Activated CD8-positive, alpha-beta memory T cell treated with anti-CD3 and anti-CD28 coated beads for 1 hour (primary cell): Measurements from ENCODE around the gene POMT2.
"Not testable (repeated sequence)": the region's sequence is repeated elsewhere in the genome, so short reads cannot be mapped to it uniquely, and the experiment has no call there.

ENCODE experiments used
- DNase-seq, 2 donors: peaks; one replicate each; pipeline ENCODE4 v3.0.0-alpha.2; 2020; ENCODE audit warnings: low read depth in 1 of 2; ENCODE audit errors: extremely low read depth in 1 of 2

The POMT2 gene

DNA sequence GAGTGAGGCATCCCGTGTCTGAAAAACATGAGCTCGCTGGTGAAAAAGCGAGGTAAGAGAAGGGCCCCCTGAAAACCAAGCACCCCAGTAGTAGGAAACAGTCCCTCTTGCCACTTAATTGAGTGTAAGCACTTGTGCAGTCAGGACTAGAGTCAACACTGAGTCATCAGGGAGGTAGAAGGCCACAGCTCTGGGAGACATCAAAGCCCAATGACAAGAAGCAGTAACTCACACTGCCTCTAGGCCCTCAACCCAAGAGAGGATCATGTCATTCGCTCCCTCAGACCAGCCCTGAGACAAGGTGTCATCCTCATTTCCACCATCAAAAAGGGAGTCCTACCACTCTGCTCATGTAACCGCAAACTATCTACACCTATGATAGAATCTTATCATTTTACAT, 17.8 kb downstream of the POMT2 start:
- DNase-seq = no peak

DNA sequence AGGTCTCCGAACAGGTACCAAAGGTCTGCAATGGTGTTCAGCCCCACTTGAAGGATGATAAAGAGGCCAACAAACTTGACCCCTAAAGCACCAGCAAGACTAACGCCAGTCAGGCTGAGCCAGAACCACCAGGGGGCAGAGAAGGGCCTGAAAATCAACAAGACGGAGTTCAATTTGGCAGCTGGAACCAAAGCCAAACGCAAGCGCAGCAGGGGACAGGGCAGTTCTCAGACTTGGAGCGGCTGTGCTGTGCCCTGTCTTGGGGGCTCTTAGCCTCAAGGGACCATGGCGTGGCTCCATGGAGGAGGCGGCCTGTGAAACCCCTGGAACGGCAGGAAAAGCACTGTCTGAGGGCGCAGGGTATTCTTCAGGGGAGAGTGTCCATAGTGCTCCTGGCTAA, 19.6 kb downstream of the POMT2 start:
- DNase-seq = no peak

DNA sequence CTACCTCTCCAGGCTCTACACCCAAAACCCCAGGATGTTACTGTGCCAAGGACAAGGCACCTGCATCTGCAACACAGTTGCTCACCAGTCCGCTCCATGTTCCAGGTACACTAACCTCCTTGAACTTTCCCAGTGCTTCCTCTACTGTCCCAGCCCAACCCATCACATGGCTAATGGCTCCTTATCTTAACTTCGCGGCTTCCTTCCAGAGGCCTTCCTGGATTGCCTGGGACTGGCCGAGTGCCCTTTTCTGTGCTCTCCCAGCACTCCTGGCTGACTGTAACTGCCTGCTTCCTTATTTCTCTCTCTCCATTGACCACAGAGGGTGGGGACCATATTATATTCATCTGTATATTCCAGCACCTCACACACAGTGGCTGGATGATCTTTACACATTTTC, 20.9 kb downstream of the POMT2 start:
- DNase-seq = no peak

DNA sequence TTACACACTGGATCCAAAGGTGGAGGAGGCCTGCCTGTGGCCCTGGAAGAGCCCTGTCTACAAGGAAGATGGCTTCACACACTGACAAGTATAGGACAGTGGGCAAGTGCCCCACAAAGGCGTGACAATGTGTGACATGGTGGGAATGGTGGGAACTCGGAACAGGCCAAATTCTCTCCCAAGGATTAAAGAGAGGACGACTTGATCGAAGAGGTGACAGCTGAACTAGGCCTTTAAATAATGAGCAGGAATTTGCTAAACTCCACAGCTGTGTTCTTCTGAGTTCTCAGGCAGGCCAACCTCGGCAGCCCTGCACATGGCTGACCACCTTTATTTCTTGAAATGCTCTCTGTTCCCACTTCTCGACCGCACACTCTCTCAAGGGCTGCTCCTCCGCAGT, 23.8 kb downstream of the POMT2 start:
- DNase-seq = no peak

DNA sequence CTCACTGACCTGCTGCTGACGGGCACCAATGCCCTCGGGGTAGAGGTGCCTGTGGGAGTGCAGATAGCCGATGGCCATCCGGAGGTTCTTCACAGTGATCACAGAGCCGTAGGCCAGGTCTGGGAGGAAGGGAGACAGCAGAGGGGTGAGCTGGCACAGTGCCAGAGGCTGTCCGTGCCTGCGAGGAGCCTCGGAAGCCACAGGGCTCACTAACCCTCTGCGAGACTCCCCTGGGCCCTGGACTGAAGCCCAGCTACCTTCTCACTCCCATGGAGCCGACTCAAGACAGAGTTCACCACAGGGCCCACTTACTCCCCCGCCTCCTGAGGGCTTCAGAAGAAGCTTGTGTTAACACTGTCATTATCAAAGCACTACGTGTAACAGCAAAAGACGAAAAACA, 24.5 kb downstream of the POMT2 start:
- DNase-seq = no peak

DNA sequence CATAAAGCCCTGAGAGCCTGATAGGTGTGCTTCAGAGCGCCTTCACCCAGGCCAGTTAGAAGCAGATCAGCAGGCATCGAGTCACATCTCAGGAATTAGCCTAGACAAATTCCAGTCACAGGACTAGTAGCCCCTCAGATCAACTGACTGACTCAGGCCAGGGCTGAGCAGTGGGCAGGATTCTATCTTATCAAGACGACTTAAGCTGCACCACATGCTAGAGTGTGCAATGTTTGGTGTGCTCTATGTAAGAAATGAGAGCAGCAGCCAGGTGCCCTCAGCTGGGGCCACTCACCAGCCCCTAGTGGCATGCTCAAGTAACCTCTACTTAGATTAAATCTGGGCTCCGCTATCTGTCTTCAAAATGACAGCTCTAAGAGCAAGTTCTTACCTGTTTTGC, 30.0 kb downstream of the POMT2 start:
- DNase-seq = no peak

DNA sequence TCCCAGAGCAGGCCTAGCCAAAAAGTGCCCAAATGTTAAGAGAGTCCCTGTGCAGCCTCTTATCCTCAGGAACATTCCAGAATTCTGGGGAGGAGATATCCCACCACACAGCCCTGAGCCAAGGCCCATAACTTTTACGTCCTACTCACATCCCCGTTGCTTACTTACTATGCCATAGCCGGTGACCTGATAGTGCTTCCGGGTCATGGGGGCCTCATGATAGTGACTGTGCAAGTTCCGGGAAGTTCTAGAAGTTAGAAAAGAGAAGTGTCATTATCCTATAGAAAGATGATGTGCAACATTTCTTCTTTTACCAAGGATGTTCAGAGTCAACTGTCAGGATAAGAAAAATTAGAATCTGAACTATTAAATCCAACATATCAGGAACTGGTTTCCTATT, 34.1 kb downstream of the POMT2 start:
- no peak for DNase-seq

DNA sequence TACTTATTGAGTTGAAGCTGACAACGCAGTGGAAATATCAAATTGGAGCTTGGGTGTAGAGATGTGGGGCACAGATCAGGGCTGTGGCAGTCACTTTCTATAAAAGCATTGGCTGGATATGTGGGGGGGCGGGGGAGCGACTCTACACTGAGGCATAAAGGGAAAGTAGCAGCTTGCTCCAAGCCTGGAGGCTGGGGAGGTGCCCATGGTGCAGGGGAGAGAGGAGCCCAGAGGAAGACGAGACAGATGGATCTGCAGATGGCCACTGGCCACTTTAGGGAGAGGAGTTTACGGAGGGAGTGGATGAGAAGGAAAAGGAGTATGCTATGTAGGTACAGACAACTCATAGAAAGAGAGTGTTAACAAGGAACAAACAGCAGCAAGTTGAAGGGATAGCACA, 36.2 kb downstream of the POMT2 start:
- DNase-seq = no peak

DNA sequence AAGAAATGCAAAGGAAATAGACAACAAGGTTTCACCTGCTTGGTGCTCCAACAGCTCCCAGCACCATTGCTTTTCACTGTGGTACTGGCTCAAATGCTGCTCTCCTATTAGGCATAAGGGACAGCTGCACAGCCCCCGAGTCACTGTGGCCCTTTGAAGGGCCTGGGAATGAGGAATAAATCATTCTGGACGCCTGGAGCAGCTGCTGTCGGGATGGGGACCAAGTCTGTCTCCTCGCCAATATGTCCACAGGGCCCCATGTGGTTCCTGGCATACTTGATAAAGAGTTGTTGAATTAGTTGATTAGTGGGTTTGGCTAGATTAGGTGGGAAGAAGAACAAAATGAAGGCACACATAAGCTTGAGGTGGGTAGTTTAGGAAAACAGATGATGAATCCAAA, 36.6 kb downstream of the POMT2 start:
- no peak for DNase-seq

DNA sequence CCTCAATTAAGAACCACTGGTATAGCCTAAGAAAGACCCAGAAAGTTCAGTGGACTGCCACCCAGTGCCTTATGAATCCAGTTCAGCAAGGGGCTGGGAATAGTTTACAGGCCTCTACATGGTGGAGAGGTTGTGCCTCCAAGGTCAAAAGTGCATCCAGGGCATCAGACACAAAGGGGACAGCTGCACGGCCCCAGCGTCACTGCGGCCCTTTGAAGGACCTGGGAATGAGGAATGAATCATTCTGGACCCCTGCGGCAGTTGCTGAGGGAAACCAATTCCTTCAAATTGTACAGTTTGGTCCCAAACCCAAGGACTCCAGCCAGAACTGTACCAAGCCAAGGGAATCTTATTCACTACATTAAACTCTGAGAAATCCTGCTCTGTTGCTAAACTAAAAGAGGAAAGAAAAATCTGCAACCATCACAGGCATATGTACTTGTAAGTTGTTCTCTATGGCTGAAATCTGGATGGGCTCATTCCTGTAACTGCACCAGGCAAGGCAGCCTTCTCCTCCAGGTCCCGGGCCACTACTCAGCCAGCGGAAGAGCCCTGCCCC, 38.8 kb downstream of the POMT2 start:
- DNase-seq = no peak

DNA sequence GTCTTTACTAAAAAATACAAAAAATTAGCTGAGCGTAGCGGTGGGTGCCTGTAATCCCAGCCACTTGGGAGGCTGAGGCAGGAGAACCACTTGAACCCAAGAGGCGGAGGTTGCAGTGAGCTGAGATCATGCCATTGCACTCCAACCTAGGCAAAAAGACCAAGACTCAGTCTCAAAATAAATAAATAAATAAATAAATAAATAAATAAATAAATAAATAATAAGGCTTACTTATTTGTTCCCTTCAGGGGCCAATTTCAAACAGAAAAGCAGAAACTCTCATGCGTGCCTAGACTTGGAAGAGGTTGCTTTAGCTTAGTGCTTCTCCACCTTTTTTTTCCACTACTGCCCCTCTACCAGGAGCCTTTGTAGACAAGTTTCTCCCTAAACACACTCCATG, 39.8 kb downstream of the POMT2 start:
- DNase-seq = not testable (repeated sequence)

DNA sequence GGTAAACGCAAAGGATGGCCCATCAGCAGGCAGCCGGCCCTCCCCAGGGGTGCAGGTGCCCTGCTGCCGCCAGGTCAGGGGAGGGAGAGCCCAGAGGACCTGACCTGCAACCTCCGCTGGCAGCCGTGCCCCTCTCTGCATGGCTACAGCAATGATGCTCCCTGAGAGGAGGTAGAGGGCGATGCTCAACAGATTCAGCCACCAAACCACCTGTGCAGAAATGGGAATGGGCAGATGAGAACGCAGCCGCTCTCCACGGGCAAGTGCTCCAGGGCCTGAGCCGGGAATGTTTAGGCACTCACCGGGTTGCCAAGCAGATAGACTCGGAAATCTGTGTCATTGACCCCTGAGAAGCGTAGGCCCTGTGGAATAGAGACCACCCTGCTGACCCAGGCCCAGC, 41.0 kb downstream of the POMT2 start:
- no peak for DNase-seq

DNA sequence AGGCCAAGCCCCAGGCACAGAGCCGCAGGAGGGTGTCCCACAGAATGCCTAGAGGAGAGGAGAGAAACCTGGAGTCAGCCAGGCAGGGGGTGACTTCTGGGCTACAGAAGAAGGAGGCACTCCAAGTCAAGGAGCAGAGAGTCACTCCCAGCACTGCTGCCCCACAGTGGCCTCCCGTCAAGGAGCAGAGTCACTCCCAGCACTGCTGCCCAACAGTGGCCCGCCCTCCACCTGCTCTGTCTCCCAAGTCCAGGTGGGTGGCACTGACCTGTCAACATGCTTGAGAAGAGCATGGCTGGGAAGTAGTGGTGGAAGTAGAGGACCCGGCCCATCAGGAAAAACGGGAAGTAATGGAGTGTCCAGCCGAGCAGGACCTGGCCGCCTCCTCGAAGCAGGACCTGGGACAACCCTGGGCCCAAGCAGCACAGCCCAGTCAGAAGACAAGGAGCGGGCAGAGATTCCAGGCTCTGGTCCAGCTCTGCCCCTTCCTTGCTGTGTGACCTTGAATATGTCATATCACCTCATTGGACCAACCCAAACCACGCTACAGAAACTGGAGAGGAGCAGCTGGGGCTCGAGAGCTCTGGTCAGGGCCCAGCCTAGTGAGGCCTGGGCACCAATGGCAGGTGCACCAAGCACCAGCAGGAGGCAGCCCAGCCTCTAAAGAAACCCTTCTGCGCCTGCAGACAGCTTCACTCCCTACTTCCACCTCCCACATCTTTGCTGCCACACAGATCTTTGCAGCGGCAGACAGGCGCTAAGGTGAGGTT, 42.0 kb downstream of the POMT2 start:
- DNase-seq = no peak

DNA sequence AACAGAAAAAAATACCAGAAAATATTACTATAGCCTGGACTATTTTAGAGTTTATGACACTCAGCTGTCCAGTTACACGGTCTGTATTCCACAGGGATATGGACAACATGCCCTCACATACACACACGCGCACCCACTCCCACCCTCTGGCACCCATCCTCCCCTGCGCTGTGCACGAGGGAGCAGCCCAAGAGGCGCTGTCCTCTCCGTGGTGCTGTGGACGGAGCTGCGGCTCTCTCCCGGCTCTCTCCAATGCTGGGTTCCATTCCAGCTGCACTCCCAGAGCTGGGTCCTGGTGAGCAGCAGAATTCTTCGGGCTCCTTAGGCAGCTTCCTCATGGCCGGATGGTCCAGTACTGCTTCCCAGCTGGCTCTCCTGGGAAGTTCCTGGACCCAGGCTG, 43.7 kb downstream of the POMT2 start:
- DNase-seq = no peak

DNA sequence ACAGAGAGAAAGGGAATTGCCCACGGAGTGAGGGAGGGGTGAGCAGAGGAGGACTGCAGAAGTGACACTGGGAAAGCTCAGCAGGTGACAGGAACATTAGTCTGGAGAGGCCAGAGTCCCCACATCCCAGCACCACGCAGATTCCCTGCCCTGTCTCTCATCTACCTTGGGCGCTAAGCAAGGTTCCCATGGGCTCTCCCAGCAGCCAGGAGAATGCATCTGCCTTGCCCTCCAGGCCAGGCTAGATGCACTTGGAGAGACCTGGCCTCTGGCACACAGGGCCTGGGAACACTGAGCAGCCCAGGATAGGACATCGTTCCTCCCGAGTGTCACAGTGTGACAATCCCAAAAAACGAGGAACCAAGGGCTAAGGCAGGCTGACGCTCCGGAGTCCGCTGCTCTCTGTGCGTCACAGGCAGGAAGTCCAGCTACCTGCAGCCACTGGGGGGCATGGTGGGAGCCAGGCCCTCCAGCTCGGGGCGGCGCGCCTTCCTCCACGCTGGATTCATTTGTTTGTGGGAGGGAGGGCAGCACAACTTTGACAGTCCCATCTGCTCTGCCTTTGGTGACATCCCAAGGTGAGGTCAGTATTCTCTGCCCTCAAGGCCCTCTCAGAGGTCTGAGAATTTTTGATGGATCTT, 44.3 kb downstream of the POMT2 start:
- no peak for DNase-seq

DNA sequence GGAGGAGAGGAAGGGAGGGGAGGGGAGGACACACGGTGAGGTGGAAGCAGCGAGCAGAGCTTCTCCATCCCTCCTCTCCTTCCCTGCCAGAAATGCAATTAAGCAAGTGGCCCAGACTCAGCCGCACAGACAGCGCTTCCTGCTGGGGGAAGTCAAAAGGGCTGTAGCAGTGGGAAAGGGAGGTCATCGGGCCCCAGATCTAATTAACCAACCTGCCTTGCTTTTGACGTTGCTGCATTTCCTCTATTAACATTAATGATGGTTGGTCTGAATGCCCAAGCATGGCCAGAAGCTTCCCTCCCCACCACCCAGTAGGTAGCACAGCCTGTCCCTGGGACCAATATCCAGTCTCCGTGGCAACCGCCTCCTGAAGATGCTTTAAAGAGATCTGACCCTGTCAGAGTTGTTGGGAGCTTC, 45.1 kb downstream of the POMT2 start:
- DNase-seq = no peak

DNA sequence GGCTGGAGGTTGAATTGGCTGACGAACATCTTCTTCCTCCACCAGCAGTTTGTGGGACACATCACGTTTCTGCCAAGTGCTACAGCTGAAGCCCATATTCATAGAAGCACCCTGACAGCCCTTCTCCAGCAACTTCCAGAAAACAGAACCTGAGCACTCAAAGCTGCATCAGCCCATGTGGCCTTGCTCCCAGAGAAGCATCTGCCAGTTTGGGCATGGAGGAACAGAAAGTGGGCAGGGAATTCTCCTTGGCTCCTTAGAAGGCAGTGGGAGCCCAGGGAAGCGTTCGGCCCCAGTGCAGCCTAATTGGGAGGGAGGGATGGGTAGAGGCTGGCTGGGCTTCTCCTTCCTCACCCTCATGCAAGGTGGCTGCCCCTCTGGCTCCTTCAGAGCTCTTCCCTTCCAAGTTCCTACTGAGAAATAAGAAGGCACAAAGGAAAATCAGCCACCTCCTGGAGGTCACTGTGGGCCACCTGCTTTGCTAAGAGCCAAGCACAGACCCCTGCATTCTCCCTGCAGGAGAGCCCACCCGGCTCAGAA, 45.6 kb downstream of the POMT2 start:
- no peak for DNase-seq

DNA sequence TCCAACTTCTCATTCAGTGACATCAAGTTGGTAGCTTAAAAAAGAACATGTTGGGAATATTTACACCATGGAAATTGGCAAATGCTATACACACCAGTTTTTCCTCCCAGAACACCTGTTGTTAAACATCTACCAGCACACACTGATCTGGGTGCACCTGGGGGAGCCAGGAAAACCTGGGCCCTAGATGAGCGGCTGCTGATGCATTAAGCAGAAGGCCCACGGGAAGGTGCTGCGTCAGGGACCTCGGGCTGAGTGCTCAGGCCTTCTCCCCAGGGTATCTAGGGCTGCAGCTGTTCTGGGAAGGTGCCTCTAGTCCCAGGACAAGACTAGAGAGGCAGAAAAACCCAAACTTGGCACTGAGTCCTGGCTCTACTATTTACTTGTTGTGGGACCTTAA, 46.9 kb downstream of the POMT2 start:
- no peak for DNase-seq

DNA sequence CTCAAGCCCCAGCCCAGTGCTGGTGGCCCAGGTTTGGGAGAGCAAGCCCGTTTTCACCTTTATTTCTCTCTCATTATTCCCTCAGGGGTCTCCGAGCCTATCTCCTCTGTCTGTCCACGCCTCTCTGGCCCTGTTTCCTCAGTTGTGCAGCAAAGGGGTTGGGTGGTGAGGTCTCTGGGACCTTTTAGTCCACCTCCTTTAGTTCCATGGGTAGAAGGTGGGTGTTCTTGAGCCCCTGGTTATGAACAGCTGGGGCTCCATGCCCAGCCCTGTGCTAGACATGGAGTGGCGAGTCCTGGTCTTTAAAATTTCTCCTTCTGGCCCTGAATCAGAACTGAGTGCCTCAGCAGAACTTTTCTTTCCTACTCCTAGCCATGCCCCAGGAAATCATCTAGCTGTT, 48.4 kb downstream of the POMT2 start:
- no peak for DNase-seq

DNA sequence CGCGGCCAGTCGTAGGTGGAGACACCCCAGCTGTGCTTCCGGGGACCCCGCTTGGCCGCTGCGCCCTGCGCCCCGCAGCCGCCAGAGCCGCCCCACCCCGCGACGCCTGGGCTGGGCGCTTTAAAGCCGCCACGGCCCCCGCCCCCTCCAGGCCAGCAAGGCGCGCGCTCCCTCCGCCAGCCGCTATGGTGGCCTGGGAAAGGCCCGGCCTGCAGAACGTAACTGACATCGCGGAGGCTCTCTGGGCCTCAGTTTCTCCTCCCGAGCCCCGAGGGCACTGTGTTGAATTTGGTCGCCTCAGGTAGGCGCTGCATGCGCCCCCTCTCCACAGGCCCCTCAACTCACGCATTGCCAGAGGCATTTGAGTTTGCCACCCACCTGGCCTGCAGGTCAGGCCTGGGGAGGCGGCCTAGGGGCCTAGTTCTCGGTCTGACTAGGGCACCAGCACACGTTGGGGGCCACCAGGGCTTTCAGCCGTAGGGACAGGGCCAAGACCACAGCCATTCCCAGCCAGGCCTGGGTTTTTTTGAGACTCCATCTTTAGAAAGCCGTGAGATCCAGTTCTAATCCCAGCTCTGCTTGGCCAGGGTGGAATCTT, 49.5 kb downstream of the POMT2 start, which contains the start of gene NGB:
TSS of gene NGB (minus strand) at position 94 of the 598 bp plus-strand sequence. CDS start 269 bp downstream, outside the sequence.
- no peak for DNase-seq

DNA sequence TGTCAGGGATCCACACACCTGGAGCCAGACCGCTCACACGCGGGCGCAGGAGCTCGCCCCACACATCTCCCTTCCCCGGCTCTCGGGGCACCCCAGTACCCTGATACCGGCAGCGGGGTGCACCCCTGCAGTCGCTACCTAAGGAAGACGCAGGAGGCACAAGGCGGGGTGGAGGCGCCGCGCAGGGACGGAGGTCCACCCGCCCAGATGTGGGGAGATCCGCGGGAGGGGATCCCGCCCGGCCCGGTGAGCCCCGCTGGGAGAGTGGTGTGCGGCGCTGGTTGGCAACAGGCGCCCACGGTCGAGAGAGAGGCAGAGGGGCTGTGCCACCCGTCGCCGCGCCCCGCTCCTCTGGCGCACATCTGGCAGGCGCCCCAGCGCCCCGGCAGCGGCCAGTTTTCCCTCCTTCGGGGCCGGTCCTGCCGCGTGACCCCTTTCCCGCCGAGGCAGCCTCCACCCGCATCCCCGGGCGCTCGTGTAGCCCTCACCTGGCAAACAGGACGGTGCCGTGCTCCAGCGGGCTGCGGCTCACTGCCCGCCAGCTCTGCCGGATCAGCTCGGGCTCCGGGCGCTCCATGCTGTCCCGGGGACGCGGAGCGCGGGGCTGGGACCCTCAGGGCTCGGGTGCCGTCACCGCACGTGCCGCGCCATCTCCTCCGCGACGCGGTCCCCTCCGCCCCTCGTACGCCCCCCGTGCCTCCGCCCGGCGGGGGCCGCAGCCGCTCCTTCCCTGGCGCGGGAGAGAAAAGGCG, 50.1 kb downstream of the POMT2 start:
- no peak for DNase-seq
